Hepatocyte (in vitro differentiated cells): ENCODE measurements around the gene MCAM.

ENCODE experiments used
- CTCF ChIP-seq: fragments of 200-600 bp; sonication (generic); IDR thresholded peaks from 2 replicates; pipeline ENCODE4 v1.5.1; 2016; ENCODE audit warnings: antibody characterized with exemption, mild to moderate bottlenecking; ENCODE audit not compliant: poor library complexity
- EZH2 ChIP-seq: fragments of 200-600 bp; sonication (generic); IDR thresholded peaks from 2 replicates; pipeline ENCODE4 v1.6.1; 2016; ENCODE audit warnings: antibody characterized with exemption, mild to moderate bottlenecking, borderline replicate concordance

- no peak for TF ChIP-seq CTCF
- no peak for TF ChIP-seq EZH2
These were observed 15.3 kb upstream of the MCAM start for GRCh38 chr11:119332111-119332765.
